T-helper 2 cell treated with Interferon-gamma antibody and Interleukin-4, amounts not matched to agents 5 μg/mL and 100 μg/mL, for 36 hours (primary cell): ENCODE results near the gene ZNF674.

ENCODE experiments used
- DNase-seq: peaks from one replicate; pipeline ENCODE4 v3.0.0; 2021; ENCODE audit warnings: low spot score
- H3K27ac Mint-ChIP-seq: one replicate; pipeline ENCODE4 v1.8.0; 2021; ENCODE audit warnings: mild to moderate bottlenecking, mixed read lengths
- H3K27me3 Mint-ChIP-seq: one replicate; pipeline ENCODE4 v1.8.0; 2021; ENCODE audit warnings: low read depth, mixed read lengths
- H3K36me3 Mint-ChIP-seq: one replicate; pipeline ENCODE4 v1.8.0; 2021; ENCODE audit warnings: low read depth, mixed read lengths
- H3K4me1 Mint-ChIP-seq: one replicate; pipeline ENCODE4 v1.8.0; 2021; ENCODE audit warnings: low read depth, mixed read lengths
- H3K4me3 Mint-ChIP-seq: one replicate; pipeline ENCODE4 v1.8.0; 2022; ENCODE audit warnings: mild to moderate bottlenecking, moderate library complexity, mixed read lengths
- H3K9me3 Mint-ChIP-seq: one replicate; pipeline ENCODE4 v1.8.0; 2021; ENCODE audit warnings: mixed read lengths

The ZNF674 gene

GRCh38 chrX:46575586-46575985 lies 30.4 kb upstream of the ZNF674 start:
- H3K4me3 Mint-ChIP-seq: peak overlapping the region; percentile 78
- no peaks in the 10 kb centered on the region for H3K9me3 Mint-ChIP-seq
- peaks cover 21% of the 10 kb centered on the region for H3K36me3 Mint-ChIP-seq
- DNase-seq: no peak
- peaks cover 5% of the 10 kb centered on the region for H3K27me3 Mint-ChIP-seq
- H3K27ac Mint-ChIP-seq: no peak overlapping the region
- peaks cover 44% of the 10 kb centered on the region for H3K4me1 Mint-ChIP-seq

DNA sequence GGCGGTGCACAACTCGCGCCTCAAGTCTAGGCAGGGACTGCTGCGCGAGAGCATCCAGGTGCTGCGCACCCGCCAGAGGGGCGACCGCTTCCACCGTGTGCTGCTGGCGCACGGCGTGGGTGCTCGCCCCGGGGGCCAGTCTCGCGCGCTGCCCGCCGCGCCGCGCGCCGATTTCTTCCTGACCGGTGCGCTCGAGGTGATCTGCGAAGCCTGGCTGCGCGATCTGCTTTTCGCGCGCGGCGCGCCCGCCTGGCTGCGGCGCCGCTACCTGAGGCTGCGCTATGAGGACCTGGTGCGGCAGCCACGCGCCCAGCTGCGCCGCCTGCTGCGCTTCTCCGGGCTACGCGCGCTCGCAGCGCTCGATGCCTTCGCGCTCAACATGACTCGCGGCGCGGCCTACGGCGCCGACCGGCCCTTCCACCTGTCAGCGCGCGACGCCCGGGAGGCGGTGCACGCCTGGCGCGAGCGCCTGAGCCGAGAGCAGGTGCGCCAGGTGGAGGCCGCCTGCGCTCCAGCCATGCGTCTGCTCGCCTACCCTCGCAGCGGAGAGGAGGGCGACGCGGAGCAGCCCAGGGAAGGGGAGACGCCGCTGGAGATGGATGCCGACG lies 29.7 kb upstream of the ZNF674 start:
- Mint-ChIP-seq H3K4me1 (peaks cover 44% of the 10 kb centered on the region), H3K27ac (peak overlapping the region; percentile 41), H3K4me3 (peak overlapping the region; percentile 63), H3K36me3 (peaks cover 19% of the 10 kb centered on the region), H3K9me3 (no peaks in the 10 kb centered on the region), H3K27me3 (peaks cover 5% of the 10 kb centered on the region)
- DNase-seq: peak; percentile 18

DNA sequence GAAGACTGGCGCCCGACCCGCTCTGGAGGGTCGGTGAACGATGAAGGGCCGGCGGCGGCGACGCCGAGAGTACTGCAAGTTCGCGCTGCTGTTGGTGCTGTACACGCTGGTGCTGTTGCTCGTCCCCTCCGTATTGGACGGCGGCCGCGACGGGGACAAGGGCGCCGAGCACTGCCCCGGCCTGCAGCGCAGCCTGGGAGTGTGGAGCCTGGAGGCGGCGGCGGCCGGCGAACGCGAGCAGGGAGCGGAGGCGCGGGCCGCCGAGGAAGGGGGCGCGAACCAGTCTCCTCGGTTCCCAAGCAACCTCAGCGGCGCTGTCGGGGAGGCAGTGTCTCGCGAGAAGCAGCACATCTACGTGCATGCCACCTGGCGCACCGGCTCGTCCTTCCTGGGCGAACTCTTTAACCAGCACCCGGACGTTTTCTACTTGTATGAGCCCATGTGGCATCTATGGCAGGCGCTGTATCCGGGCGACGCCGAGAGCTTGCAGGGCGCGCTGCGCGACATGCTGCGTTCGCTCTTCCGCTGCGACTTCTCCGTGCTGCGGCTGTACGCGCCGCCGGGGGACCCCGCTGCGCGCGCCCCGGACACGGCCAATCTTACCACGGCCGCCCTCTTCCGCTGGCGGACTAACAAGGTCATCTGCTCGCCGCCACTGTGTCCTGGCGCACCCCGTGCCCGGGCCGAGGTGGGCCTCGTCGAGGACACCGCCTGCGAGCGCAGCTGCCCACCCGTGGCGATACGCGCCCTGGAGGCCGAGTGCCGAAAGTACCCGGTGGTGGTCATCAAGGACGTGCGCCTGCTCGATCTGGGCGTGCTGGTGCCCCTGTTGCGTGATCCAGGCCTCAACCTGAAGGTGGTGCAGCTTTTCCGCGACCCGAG lies 28.9 kb upstream of the ZNF674 start:
- Mint-ChIP-seq H3K4me3 (peak overlapping the region; percentile 63), H3K36me3 (peaks cover 13% of the 10 kb centered on the region), H3K9me3 (no peaks in the 10 kb centered on the region), H3K27ac (peak overlapping the region; percentile 75), H3K27me3 (peaks cover 5% of the 10 kb centered on the region), H3K4me1 (peaks cover 38% of the 10 kb centered on the region)
- DNase-seq: peak; percentile 35

DNA sequence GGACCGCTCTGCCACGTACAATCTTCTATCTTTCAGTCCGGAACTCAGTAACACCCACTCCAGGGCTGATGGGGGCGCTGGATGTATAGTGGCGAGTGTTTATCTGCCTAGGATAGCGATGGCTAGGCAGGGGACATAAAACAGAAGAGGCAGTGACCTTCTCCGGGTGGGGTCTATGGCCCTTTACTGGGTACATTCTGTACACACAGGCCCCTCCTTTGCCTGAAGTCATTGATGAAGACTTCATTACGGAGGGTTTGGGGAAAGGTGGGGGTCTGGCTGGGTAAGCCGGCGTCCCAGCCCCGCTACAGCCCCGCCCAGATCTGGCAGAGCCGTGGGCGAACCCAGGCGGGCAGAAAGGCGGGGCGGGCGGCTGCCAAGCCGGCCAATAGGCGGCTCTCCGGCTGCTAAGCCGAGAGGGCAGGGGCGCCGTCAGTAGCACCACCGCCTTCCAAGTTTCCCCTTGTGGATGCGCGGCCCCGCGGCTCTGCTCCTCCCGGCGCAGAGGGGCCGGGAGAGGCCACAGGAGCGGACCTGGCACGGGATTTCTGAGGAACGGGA lies 28.2 kb upstream of the ZNF674 start, which contains the start of gene CHST7:
Gene CHST7 (plus strand): TSS at position 435 of the 561 bp plus-strand sequence. CDS start 167 bp downstream, outside the sequence.
- Mint-ChIP-seq H3K4me3 (peak within 1 kb of the TSS; percentile 63), H3K36me3 (peaks cover 13% of the 10 kb centered on the region), H3K4me1 (peaks cover 35% of the 10 kb centered on the region), H3K9me3 (no peaks in the 10 kb centered on the region), H3K27ac (peak within 1 kb of the TSS; percentile 78), H3K27me3 (peaks cover 5% of the 10 kb centered on the region)
- peak; percentile 54 for DNase-seq

- H3K36me3 Mint-ChIP-seq: peaks cover 8% of the 10 kb centered on the region
- H3K27ac Mint-ChIP-seq: peak overlapping the region; percentile 78
- no peaks in the 10 kb centered on the region for H3K9me3 Mint-ChIP-seq
- peaks cover 5% of the 10 kb centered on the region for H3K27me3 Mint-ChIP-seq
- H3K4me3 Mint-ChIP-seq: peak overlapping the region; percentile 63
- DNase-seq: no peak
- H3K4me1 Mint-ChIP-seq: peaks cover 33% of the 10 kb centered on the region
Observed at GRCh38 chrX:46572340-46572936, 27.2 kb upstream of the ZNF674 start.

- H3K4me1 Mint-ChIP-seq: peaks cover 28% of the 10 kb centered on the region
- DNase-seq: peak; percentile 53
- H3K4me3 Mint-ChIP-seq: peak overlapping the region; percentile 63
- peaks cover 5% of the 10 kb centered on the region for H3K36me3 Mint-ChIP-seq
- H3K27me3 Mint-ChIP-seq: peaks cover 5% of the 10 kb centered on the region
- peak overlapping the region; percentile 78 for H3K27ac Mint-ChIP-seq
- no peaks in the 10 kb centered on the region for H3K9me3 Mint-ChIP-seq
Observed at GRCh38 chrX:46571423-46572339, 26.5 kb upstream of the ZNF674 start.

DNA sequence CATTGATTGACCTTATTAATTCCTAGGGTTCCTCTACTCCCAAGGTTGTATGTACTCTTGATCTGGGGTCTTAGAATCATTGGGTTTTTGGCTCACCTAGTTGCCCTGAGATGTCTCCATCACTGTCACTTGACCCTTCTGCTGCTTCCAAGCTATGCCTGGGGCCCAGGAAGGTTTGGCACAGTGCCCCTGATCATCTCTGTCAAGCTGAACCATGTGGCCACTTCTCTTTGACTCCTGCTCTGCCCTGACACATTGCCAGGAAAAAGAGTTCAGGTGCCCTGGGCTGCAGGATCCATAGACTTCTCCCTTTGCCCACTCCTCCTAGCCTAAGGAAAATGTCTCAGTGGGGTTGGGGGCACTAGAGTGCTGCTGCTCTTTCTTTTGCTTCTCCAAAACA lies 24.4 kb upstream of the ZNF674 start:
- DNase-seq: no peak
- Mint-ChIP-seq H3K27me3 (no peaks in the 10 kb centered on the region), H3K27ac (no peak overlapping the region), H3K4me3 (no peak overlapping the region), H3K36me3 (no peaks in the 10 kb centered on the region), H3K4me1 (peaks cover 17% of the 10 kb centered on the region), H3K9me3 (no peaks in the 10 kb centered on the region)

DNA sequence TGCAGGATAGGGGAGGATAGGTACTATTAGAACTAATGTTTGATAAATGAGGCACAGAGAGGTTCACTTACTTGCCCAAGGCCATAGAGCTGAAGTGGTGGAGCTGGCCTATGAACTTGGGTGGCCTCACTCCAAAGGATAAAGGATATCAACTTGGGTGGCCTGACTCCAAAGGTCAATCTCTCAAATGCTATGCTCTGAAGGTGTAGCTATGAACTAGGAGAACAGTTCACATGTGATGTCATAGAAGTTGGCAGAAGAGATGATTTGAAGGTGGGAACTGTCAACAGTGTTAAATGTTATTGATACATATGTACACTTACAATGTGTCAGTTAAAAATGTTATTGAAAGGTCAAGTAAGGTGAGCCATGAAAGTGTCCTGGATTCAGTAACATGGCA lies 22.2 kb upstream of the ZNF674 start:
- no peak for DNase-seq
- H3K27ac Mint-ChIP-seq: no peak overlapping the region
- peaks cover 13% of the 10 kb centered on the region for H3K4me1 Mint-ChIP-seq
- no peaks in the 10 kb centered on the region for H3K9me3 Mint-ChIP-seq
- H3K4me3 Mint-ChIP-seq: no peak overlapping the region
- no peaks in the 10 kb centered on the region for H3K36me3 Mint-ChIP-seq
- H3K27me3 Mint-ChIP-seq: no peaks in the 10 kb centered on the region

- peaks cover 3% of the 10 kb centered on the region for H3K36me3 Mint-ChIP-seq
- peak; percentile 11 for DNase-seq
- no peaks in the 10 kb centered on the region for H3K9me3 Mint-ChIP-seq
- no peaks in the 10 kb centered on the region for H3K27me3 Mint-ChIP-seq
- H3K4me1 Mint-ChIP-seq: peaks cover 11% of the 10 kb centered on the region
- H3K4me3 Mint-ChIP-seq: peak overlapping the region; percentile 55
- peak overlapping the region; percentile 65 for H3K27ac Mint-ChIP-seq
Observed at GRCh38 chrX:46561824-46562657, 16.8 kb upstream of the ZNF674 start.

- no peaks in the 10 kb centered on the region for H3K27me3 Mint-ChIP-seq
- H3K9me3 Mint-ChIP-seq: no peaks in the 10 kb centered on the region
- H3K27ac Mint-ChIP-seq: no peak overlapping the region
- H3K4me1 Mint-ChIP-seq: peaks cover 11% of the 10 kb centered on the region
- no peak overlapping the region for H3K4me3 Mint-ChIP-seq
- H3K36me3 Mint-ChIP-seq: peaks cover 3% of the 10 kb centered on the region
- no peak for DNase-seq
Observed at GRCh38 chrX:46559062-46559461, 13.8 kb upstream of the ZNF674 start.

DNA sequence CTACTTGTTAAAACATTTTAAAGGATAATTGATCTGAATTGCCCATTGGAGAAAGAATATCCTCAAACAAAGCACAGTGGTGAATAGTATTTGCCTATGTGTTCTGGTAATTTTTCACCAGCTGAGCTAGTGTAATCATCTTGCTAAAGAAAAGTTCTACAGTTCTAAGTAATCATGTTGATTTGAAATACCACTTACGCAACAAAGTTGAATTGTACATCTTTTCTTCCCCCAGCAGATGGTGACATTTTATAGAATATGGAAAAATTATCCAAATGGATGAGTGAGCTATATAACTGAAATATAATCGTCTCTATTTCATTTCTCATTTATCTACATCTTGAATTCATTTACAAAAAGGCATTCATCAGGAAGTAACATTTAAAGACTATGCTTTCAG lies 9.7 kb upstream of the ZNF674 start:
- Mint-ChIP-seq H3K27me3 (no peaks in the 10 kb centered on the region), H3K27ac (no peak overlapping the region), H3K4me1 (no peaks in the 10 kb centered on the region), H3K36me3 (peaks cover 3% of the 10 kb centered on the region), H3K4me3 (no peak overlapping the region), H3K9me3 (no peaks in the 10 kb centered on the region)
- no peak for DNase-seq

DNA sequence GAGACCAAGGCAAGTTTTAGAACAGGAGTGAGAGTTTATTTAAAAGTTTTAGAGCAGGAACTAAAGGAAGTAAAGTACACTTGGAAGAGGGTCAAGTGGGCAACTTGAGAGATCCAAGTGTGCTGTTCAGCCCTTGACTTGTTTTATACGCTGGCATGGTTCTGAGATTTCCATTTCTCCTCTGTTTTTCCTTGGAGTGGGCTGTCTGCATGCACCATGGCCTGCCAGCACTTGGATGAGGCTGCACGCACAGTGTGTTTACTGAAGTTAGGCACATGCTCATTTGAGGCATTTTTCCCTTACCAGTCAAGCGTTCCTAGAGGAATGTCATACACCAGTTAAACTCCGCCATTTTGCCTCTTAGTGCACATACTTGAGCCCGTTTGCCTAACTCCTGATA lies 8.7 kb upstream of the ZNF674 start:
- H3K4me3 Mint-ChIP-seq: no peak overlapping the region
- no peak for DNase-seq
- H3K27ac Mint-ChIP-seq: no peak overlapping the region
- no peaks in the 10 kb centered on the region for H3K27me3 Mint-ChIP-seq
- no peaks in the 10 kb centered on the region for H3K9me3 Mint-ChIP-seq
- H3K36me3 Mint-ChIP-seq: peaks cover 6% of the 10 kb centered on the region
- H3K4me1 Mint-ChIP-seq: no peaks in the 10 kb centered on the region
